ENCODE results near the gene RAB11B. TPM values are rescaled to one million over a fixed set of nuclear protein-coding genes. Genes with fewer than 3 reads are reported as not detected.

The RAB11B gene
- total RNA-seq, 1 experiment from 2014 or later, result 140 TPM

DNA sequence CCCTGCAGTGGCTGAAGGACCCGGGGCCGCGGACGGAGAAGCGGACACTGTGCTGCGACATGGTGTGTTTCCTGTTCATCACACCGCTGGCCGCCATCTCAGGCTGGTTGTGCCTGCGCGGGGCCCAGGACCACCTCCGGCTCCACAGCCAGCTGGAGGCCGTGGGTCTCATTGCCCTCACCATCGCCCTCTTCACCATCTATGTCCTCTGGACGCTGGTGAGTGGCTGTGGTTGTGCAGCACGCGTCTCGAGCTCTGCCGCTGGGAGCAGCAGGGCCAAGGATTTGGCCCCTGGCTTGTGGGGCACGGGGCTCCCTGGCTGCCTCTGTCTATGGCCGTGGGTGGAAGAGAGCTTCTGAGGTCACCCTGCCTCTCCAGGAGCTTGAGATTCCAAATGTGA, 40.5 kb downstream of the RAB11B start:
- CTCF ChIA-PET, result no interaction called here
- BruUV-seq (replicated peaks), result no TSS peak

More for the DNA sequence above, 40.5 kb downstream of the RAB11B start:
- RAD21 ChIA-PET (ENCODE audit: low non-redundant PET in 1 of 2, low total read pairs in 2 of 2, uncharacterized antibody in 2 of 2, unreplicated experiment in 2 of 2), result no interaction called here
- TF ChIP-seq EZH2 (IDR thresholded peaks at IDR 0.05) (no peak), ELF1 (IDR thresholded peaks at IDR 0.05; ENCODE audit: borderline replicate concordance, low read depth) (no peak), SRF (IDR thresholded peaks at IDR 0.05; ENCODE audit: low read depth) (no peak), JUND (IDR thresholded peaks at IDR 0.05) (no peak), ATF3 (IDR thresholded peaks at IDR 0.05) (no peak), EZH2phosphoT487 (IDR thresholded peaks at IDR 0.05; ENCODE audit: borderline replicate concordance) (no peak), CTCF (IDR thresholded peaks at IDR 0.05 in 2 of 3, conservative IDR thresholded peaks at IDR 0.05 in 1 of 3; ENCODE audit: borderline replicate concordance in 1 of 3, insufficient read depth in 1 of 3, low read depth in 2 of 3, low read length in 2 of 3) (no peak), SP1 (IDR thresholded peaks at IDR 0.05; ENCODE audit: low read depth) (no peak), ZFX (IDR thresholded peaks at IDR 0.05) (no peak), TCF7L2 (IDR thresholded peaks at IDR 0.05; ENCODE audit: borderline replicate concordance, extremely low read depth, insufficient read depth, insufficient read length) (no peak), SIN3A (IDR thresholded peaks at IDR 0.05; ENCODE audit: low read depth) (no peak), FOSL1 (IDR thresholded peaks at IDR 0.05; ENCODE audit: low read depth) (no peak), YY1 (IDR thresholded peaks at IDR 0.05; ENCODE audit: extremely low read depth, insufficient replicate concordance, low read depth, low read length) (no peak)
- TF ChIP-seq, protein P1, sequence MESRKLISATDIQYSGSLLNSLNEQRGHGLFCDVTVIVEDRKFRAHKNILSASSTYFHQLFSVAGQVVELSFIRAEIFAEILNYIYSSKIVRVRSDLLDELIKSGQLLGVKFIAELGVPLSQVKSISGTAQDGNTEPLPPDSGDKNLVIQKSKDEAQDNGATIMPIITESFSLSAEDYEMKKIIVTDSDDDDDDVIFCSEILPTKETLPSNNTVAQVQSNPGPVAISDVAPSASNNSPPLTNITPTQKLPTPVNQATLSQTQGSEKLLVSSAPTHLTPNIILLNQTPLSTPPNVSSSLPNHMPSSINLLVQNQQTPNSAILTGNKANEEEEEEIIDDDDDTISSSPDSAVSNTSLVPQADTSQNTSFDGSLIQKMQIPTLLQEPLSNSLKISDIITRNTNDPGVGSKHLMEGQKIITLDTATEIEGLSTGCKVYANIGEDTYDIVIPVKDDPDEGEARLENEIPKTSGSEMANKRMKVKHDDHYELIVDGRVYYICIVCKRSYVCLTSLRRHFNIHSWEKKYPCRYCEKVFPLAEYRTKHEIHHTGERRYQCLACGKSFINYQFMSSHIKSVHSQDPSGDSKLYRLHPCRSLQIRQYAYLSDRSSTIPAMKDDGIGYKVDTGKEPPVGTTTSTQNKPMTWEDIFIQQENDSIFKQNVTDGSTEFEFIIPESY (IDR thresholded peaks at IDR 0.05; ENCODE audit: extremely low read depth, insufficient replicate concordance, low read length), result no peak
- TF ChIP-seq, protein P2, sequence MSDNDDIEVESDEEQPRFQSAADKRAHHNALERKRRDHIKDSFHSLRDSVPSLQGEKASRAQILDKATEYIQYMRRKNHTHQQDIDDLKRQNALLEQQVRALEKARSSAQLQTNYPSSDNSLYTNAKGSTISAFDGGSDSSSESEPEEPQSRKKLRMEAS (IDR thresholded peaks at IDR 0.05), result no peak
- POLR2A ChIA-PET, result no interaction called here
- no peaks in the 10 kb centered on the region for H3K27me3 ChIP-seq (ENCODE audit: insufficient read depth, low read length)
- no peak overlapping the region for H2AFZ ChIP-seq (ENCODE audit: low read depth, low read length, poor library complexity, severe bottlenecking)
- DNase-seq (ENCODE audit: low read depth, low spot score), result no peak
- H3K9ac ChIP-seq (ENCODE audit: low read length), result no peak overlapping the region
- no peaks in the 10 kb centered on the region for H4K20me1 ChIP-seq (ENCODE audit: insufficient read depth)
- no peaks in the 10 kb centered on the region for H3K9me3 ChIP-seq (ENCODE audit: control insufficient read depth in 1 of 2, insufficient read depth in 1 of 2, low read depth in 1 of 2, low read length in 2 of 2)
- no peak for ATAC-seq
- intact Hi-C loops (cut with micrococcal nuclease), result no loop called here
- H3K4me1 ChIP-seq (ENCODE audit: control insufficient read depth in 1 of 2, insufficient read depth in 2 of 2, low read length in 2 of 2), result peaks cover 0 to 3% of the 10 kb centered on the region in 2 experiments; a peak in 1 of 4 replicates
- H3K79me2 ChIP-seq (ENCODE audit: insufficient read depth, low read length), result no peaks in the 10 kb centered on the region
- no peaks in the 10 kb centered on the region for H3K9me2 ChIP-seq (ENCODE audit: insufficient read depth)
- no peak overlapping the region for H3K4me2 ChIP-seq (ENCODE audit: low read length)
- no peaks in the 10 kb centered on the region for H3K36me3 ChIP-seq (ENCODE audit: control insufficient read depth in 1 of 2, insufficient read depth in 2 of 2, low read length in 2 of 2)
- no peak overlapping the region for H3K4me3 ChIP-seq (replicated peaks in 1 of 2; ENCODE audit: low read depth in 1 of 2, low read length in 2 of 2)
- no peak overlapping the region for H3K27ac ChIP-seq (ENCODE audit: low read depth, low read length)
